HepG2 (cell line): ENCODE measurements around the gene KLHL40. TPM values are rescaled to one million over a fixed set of nuclear protein-coding genes. Genes with fewer than 3 reads are reported as not detected.

Source experiments
- ATAC-seq: fragments of 200-7000 bp; cut with Tn5 transposase; 3 replicates; pipeline ENCODE4 v1.9.1; 2020; ENCODE audit warnings: mild to moderate bottlenecking, moderate library complexity
- BruUV-seq: library from RNA; stranded (reverse); fragments of 400-500 nt; replicated peaks from 2 replicates; lab custom pipeline; 2021; lab: Mats Ljungman, UMichigan
- CTCF ChIA-PET: fragments of 300-600 bp; formaldehyde crosslinking; extraction: SDS; loops from one replicate; lab custom pipeline; 2021; ENCODE audit warnings: low total read pairs, inconsistent platforms, low intra/inter-chr PET ratio; lab: Yijun Ruan, JAX
- POLR2A ChIA-PET: fragments of 350-600 bp; sonication (Branson Sonifier 250); formaldehyde crosslinking; loops from one replicate; lab custom pipeline; 2020; ENCODE audit warnings: antibody characterized with exemption, inconsistent platforms; lab: Yijun Ruan, JAX
- DNase-seq: peaks from one replicate; pipeline ENCODE4 v3.0.0-alpha.2; 2015; ENCODE audit warnings: low spot score
- FAIRE-seq: peaks from 3 replicates; lab custom pipeline; 2011; peaks lifted over from hg19 to GRCh38; lab: Jason Lieb, UNC
- H2AFZ ChIP-seq: one replicate; pipeline ENCODE4 v1.6.1; 2011; ENCODE audit warnings: low read length, inconsistent platforms
- H3K27ac ChIP-seq: fragments of 300-600 bp; 3 replicates; pipeline ENCODE4 v1.8.0; 2011; ENCODE audit warnings: mixed run types, mild to moderate bottlenecking, mixed read lengths, low read length, inconsistent platforms; ENCODE audit not compliant: insufficient read depth; ENCODE audit errors: extremely low read length
- H3K27me3 ChIP-seq, 2 experiments: fragments of 200-600 bp in 1 of 2; 2 replicates in 1 of 2; 3 replicates in 1 of 2; pipeline versions ENCODE4 v1.6.0 to v1.8.0; 2011; ENCODE audit warnings: low read length in 2 of 2, mild to moderate bottlenecking in 2 of 2, moderate library complexity in 2 of 2, inconsistent platforms in 1 of 2; ENCODE audit not compliant: insufficient read depth in 2 of 2, control insufficient read depth in 1 of 2
- H3K36me3 ChIP-seq, 2 experiments: fragments of 200-600 bp in 1 of 2; replicated peaks in 1 of 2; 2 replicates in 1 of 2; 3 replicates in 1 of 2; pipeline versions ENCODE4 v1.5.1 to v1.8.0; 2011; ENCODE audit warnings: low read length in 2 of 2, inconsistent platforms in 1 of 2; ENCODE audit not compliant: insufficient read depth in 2 of 2, control insufficient read depth in 1 of 2
- H3K4me1 ChIP-seq: 2 replicates; pipeline ENCODE4 v1.5.1; 2012; ENCODE audit warnings: low read length, inconsistent platforms; ENCODE audit not compliant: insufficient read depth
- H3K4me2 ChIP-seq: 2 replicates; pipeline ENCODE4 v1.6.0; 2011; ENCODE audit warnings: low read depth, low read length, inconsistent platforms
- H3K4me3 ChIP-seq, 3 experiments: fragments of 200-600 bp in 1 of 3; sonication (generic), shearing (Covaris generic) in 1 of 3; replicated peaks in 1 of 3; 2 replicates each; pipeline ENCODE4 v1.5.1; 2011 to 2016; ENCODE audit warnings: low read length in 3 of 3, inconsistent platforms in 2 of 3, low read depth in 2 of 3, mild to moderate bottlenecking in 2 of 3, control low read depth in 1 of 3, mixed read lengths in 1 of 3; ENCODE audit not compliant: insufficient read depth in 1 of 3
- H3K79me2 ChIP-seq: one replicate; pipeline ENCODE4 v1.6.1; 2011; ENCODE audit warnings: low read length, inconsistent platforms; ENCODE audit not compliant: insufficient read depth
- H3K9ac ChIP-seq: 2 replicates; pipeline ENCODE4 v1.6.0; 2011; ENCODE audit warnings: mild to moderate bottlenecking, low read depth, low read length, inconsistent platforms; ENCODE audit not compliant: insufficient read depth
- H3K9me3 ChIP-seq: 2 replicates; pipeline ENCODE4 v1.5.1; 2012; ENCODE audit warnings: mild to moderate bottlenecking, low read length
- H4K20me1 ChIP-seq: 2 replicates; pipeline ENCODE4 v1.6.0; 2011; ENCODE audit warnings: inconsistent platforms, mild to moderate bottlenecking, low read length, moderate library complexity; ENCODE audit not compliant: insufficient read depth
- ADNP ChIP-seq: sonication (generic); formaldehyde crosslinking; IDR thresholded peaks from 2 replicates; pipeline ENCODE4 v1.4.0; 2020; ENCODE audit warnings: missing genetic modification reagents
- CSRNP2 ChIP-seq: sonication (generic); formaldehyde crosslinking; conservative IDR thresholded peaks from 2 replicates; pipeline ENCODE4 v1.8.0; 2022; ENCODE audit warnings: low read depth, missing genetic modification reagents
- DZIP1 ChIP-seq: sonication (generic); formaldehyde crosslinking; IDR thresholded peaks from 2 replicates; pipeline ENCODE4 v1.5.0; 2020; ENCODE audit warnings: mild to moderate bottlenecking, missing genetic modification reagents
- ELF4 ChIP-seq: sonication (generic); formaldehyde crosslinking; IDR thresholded peaks from 2 replicates; pipeline ENCODE4 v1.5.0; 2020; ENCODE audit warnings: missing genetic modification reagents, mild to moderate bottlenecking, moderate library complexity, borderline replicate concordance
- MNT ChIP-seq: fragments of 450-650 bp; IDR thresholded peaks from 2 replicates; pipeline ENCODE4 v1.6.1; 2016
- TEAD2 ChIP-seq: sonication (generic); formaldehyde crosslinking; IDR thresholded peaks from 2 replicates; pipeline ENCODE4 v1.9.0; 2021; ENCODE audit warnings: missing genetic modification reagents
- THAP9 ChIP-seq: sonication (generic); formaldehyde crosslinking; IDR thresholded peaks from 2 replicates; pipeline ENCODE4; 2020; ENCODE audit warnings: missing genetic modification reagents, mild to moderate bottlenecking, borderline replicate concordance
- ZNF230 ChIP-seq: sonication (generic); formaldehyde crosslinking; IDR thresholded peaks from 2 replicates; pipeline ENCODE4 v1.4.0; 2020; ENCODE audit warnings: mild to moderate bottlenecking, missing genetic modification reagents
- ZNF296 ChIP-seq: sonication (generic); formaldehyde crosslinking; conservative IDR thresholded peaks from 2 replicates; pipeline ENCODE4 v1.5.0; 2020; ENCODE audit warnings: mild to moderate bottlenecking, missing genetic modification reagents
- ZNF367 ChIP-seq: sonication (generic); formaldehyde crosslinking; IDR thresholded peaks from 2 replicates; pipeline ENCODE4 v1.4.0; 2020; ENCODE audit warnings: missing genetic modification reagents, borderline replicate concordance
- ZNF605 ChIP-seq: sonication (generic); formaldehyde crosslinking; IDR thresholded peaks from 2 replicates; pipeline ENCODE4 v1.8.0; 2022; ENCODE audit warnings: mild to moderate bottlenecking, missing genetic modification reagents
- ZNF790 ChIP-seq: sonication (generic); formaldehyde crosslinking; IDR thresholded peaks from 2 replicates; pipeline ENCODE4 v1.8.0; 2022; ENCODE audit warnings: missing genetic modification reagents, mild to moderate bottlenecking, borderline replicate concordance
- ZNF792 ChIP-seq: IDR thresholded peaks from 2 replicates; pipeline ENCODE4 v1.6.1; 2016
- ZNF879 ChIP-seq: sonication (generic); formaldehyde crosslinking; IDR thresholded peaks from 2 replicates; pipeline ENCODE4 v1.8.1; 2023; ENCODE audit warnings: missing genetic modification reagents
- WGBS: methylation state at CpG from one replicate; pipeline ENCODE4 v1.1.6; 2017; ENCODE audit warnings: low lambda C conversion rate; 5-methylcytosine and 5-hydroxymethylcytosine counted together
- in situ Hi-C: cut with HindIII; loops from 2 replicates; pipeline ENCODE4 v1.10.0; 2017; ENCODE audit warnings: low pct_unique_long_range_greater_than_20kb; ENCODE audit not compliant: extremely low pct_ligation_motif_present
- intact Hi-C: fragments of 100-400 bp; cut with micrococcal nuclease; formaldehyde crosslinking; loops from one replicate; pipeline ENCODE4 v1.10.0; 2022; ENCODE audit not compliant: unreplicated experiment
- polyA plus RNA-seq, 8 experiments: library from polyadenylated mRNA; depleted of rRNA in 3 of 8; stranded (reverse) in 7 of 8; unstranded in 1 of 8; fragments of >200 nt; fragmentation: Illumina TruSeq in 4 of 8; extraction: Trizol in 4 of 8; gene quantifications; 2 replicates each; pipeline versions ENCODE4 v1.2.1 to v1.2.3, GENCODE V29; 2011 to 2016; ENCODE audit warnings: low read depth in 4 of 8, missing spikeins in 1 of 8, mixed read lengths in 1 of 8; ENCODE audit not compliant: insufficient read depth in 1 of 8
- total RNA-seq, 5 experiments: library from RNA; depleted of rRNA; stranded (reverse); fragments of >200 nt; fragmentation: Illumina TruSeq; extraction: Trizol; gene quantifications; 2 replicates each; pipeline ENCODE4 v1.2.3, GENCODE V29; 2016; ENCODE audit warnings: low read depth in 1 of 5

Gene KLHL40
- total and polyA plus RNA-seq, 2 of the 13 experiments (the other 11 are each of a cell fraction or from before 2014, with no cell fraction given): not detected

GRCh38 chr3:42691816-42692666 lies 6.7 kb downstream of the KLHL40 start:
- WGBS: 22% methylated on average over 8 of the region's 13 CpGs
- FAIRE-seq: no peak
- H3K9ac ChIP-seq: no peak overlapping the region

More at GRCh38 chr3:42691816-42692666, 6.7 kb downstream of the KLHL40 start:
- Histone ChIP-seq H3K4me3 (no peak overlapping the region), H3K4me2 (no peak overlapping the region), H2AFZ (no peak overlapping the region), H3K27ac (no peak overlapping the region), H3K36me3 (no peaks in the 10 kb centered on the region), H3K9me3 (no peaks in the 10 kb centered on the region), H3K4me1 (no peaks in the 10 kb centered on the region), H3K27me3 (peaks cover 4 to 46% of the 10 kb centered on the region in 2 experiments; a peak in 4 of 5 replicates), H3K79me2 (no peaks in the 10 kb centered on the region), H4K20me1 (no peaks in the 10 kb centered on the region)
- no TSS peak for BruUV-seq
- ATAC-seq: no peak
- CTCF ChIA-PET: no interaction called here
- no peak for TF ChIP-seq CSRNP2
- TF ChIP-seq ZNF879: no peak
- no peak for TF ChIP-seq ADNP (CRISPR knock-in tag)
- no peak for TF ChIP-seq ZNF230
- TF ChIP-seq ZNF792: no peak
- no peak for TF ChIP-seq DZIP1
- no peak for TF ChIP-seq ZNF790 (CRISPR knock-in tag)
- TF ChIP-seq THAP9 (CRISPR knock-in tag): no peak
- no peak for TF ChIP-seq ZNF296 (CRISPR knock-in tag)
- TF ChIP-seq ZNF367 (CRISPR knock-in tag): no peak
- no peak for TF ChIP-seq MNT
- no peak for TF ChIP-seq TEAD2 (CRISPR knock-in tag)
- no peak for TF ChIP-seq ZNF605
- no peak for TF ChIP-seq ELF4
- in situ Hi-C loops: no loop called here
- DNase-seq: no peak
- intact Hi-C loops: no loop called here
- POLR2A ChIA-PET: no interaction called here
